KMS-11 (cell line): ENCODE measurements around the gene FAM163B.

Experiments
- H2AFZ ChIP-seq: fragments of 200-600 bp; sonication (generic); 2 replicates; pipeline ENCODE4 v1.6.1; 2016; ENCODE audit warnings: antibody characterized with exemption, mixed run types, low read depth
- H3K27ac ChIP-seq: fragments of 200-600 bp; sonication (generic); 2 replicates; pipeline ENCODE4 v1.6.1; 2016; ENCODE audit warnings: mild to moderate bottlenecking, mixed run types
- H3K27me3 ChIP-seq: fragments of 200-600 bp; sonication (generic); 2 replicates; pipeline ENCODE4 v1.6.1; 2017; ENCODE audit warnings: mild to moderate bottlenecking, low read depth, mixed run types, moderate library complexity; ENCODE audit not compliant: insufficient read depth
- H3K36me3 ChIP-seq: fragments of 200-600 bp; sonication (generic); 2 replicates; pipeline ENCODE4 v1.6.1; 2017; ENCODE audit warnings: mild to moderate bottlenecking, mixed run types; ENCODE audit not compliant: insufficient read depth
- H3K4me1 ChIP-seq: fragments of 200-600 bp; sonication (generic); 2 replicates; pipeline ENCODE4 v1.6.1; 2016; ENCODE audit warnings: mild to moderate bottlenecking, low read depth, mixed run types; ENCODE audit not compliant: poor library complexity, severe bottlenecking
- H3K4me2 ChIP-seq: fragments of 200-600 bp; sonication (generic); 2 replicates; pipeline ENCODE4 v1.7.0; 2016; ENCODE audit warnings: mild to moderate bottlenecking, mixed run types
- H3K4me3 ChIP-seq: fragments of 200-600 bp; sonication (generic); IDR thresholded peaks from 2 replicates; pipeline ENCODE4 v1.6.1; 2017; ENCODE audit warnings: low read depth, low read length, mixed read lengths; ENCODE audit not compliant: insufficient read depth
- H3K79me2 ChIP-seq: fragments of 200-600 bp; sonication (generic); 2 replicates; pipeline ENCODE4 v1.6.1; 2016; ENCODE audit warnings: low read depth, mixed run types; ENCODE audit not compliant: insufficient read depth
- H3K9ac ChIP-seq: fragments of 200-600 bp; sonication (generic); 2 replicates; pipeline ENCODE4 v1.6.1; 2016; ENCODE audit warnings: mild to moderate bottlenecking, mixed run types
- H4K20me1 ChIP-seq: fragments of 200-600 bp; sonication (generic); 2 replicates; pipeline ENCODE4 v1.6.1; 2016; ENCODE audit warnings: mild to moderate bottlenecking, mixed run types; ENCODE audit not compliant: insufficient read depth
- CTCF ChIP-seq: fragments of 200-600 bp; sonication (generic); conservative IDR thresholded peaks from 2 replicates; pipeline ENCODE4 v1.6.1; 2017; ENCODE audit warnings: low read depth, mild to moderate bottlenecking, antibody characterized with exemption, low read length, moderate library complexity, mixed read lengths

The FAM163B gene

GRCh38 chr9:133535306-133535877, 73.8 kb downstream of the FAM163B start:
- Histone ChIP-seq H3K79me2 (no peaks in the 10 kb centered on the region), H2AFZ (no peak overlapping the region), H3K9ac (no peak overlapping the region), H3K4me3 (no peak overlapping the region), H3K36me3 (no peaks in the 10 kb centered on the region), H3K27me3 (peaks cover 91% of the 10 kb centered on the region), H3K4me1 (no peaks in the 10 kb centered on the region), H3K4me2 (no peak overlapping the region), H3K27ac (no peak overlapping the region), H4K20me1 (no peaks in the 10 kb centered on the region)
- TF ChIP-seq CTCF: no peak

GRCh38 chr9:133534346-133535291, 74.6 kb downstream of the FAM163B start, which contains the start of gene ADAMTSL2:
ADAMTSL2 (plus strand) TSS chr9:133534704; CDS start chr9:133536713, 2,009 bp downstream.
- no peaks in the 10 kb centered on the region for H3K79me2 ChIP-seq
- no peaks in the 10 kb centered on the region for H3K36me3 ChIP-seq
- H3K9ac ChIP-seq: no peak within 1 kb of the TSS
- no peak within 1 kb of the TSS for H3K4me3 ChIP-seq
- H3K27me3 ChIP-seq: peaks cover 91% of the 10 kb centered on the region
- no peak within 1 kb of the TSS for H3K4me2 ChIP-seq
- no peak within 1 kb of the TSS for H3K27ac ChIP-seq
- H4K20me1 ChIP-seq: no peaks in the 10 kb centered on the region
- no peaks in the 10 kb centered on the region for H3K4me1 ChIP-seq
- TF ChIP-seq CTCF: no peak
- H2AFZ ChIP-seq: no peak within 1 kb of the TSS

GRCh38 chr9:133533857-133534256, 75.3 kb downstream of the FAM163B start:
- Histone ChIP-seq H3K9ac (no peak overlapping the region), H3K4me2 (no peak overlapping the region), H3K4me1 (no peaks in the 10 kb centered on the region), H3K27me3 (peaks cover 91% of the 10 kb centered on the region), H3K36me3 (no peaks in the 10 kb centered on the region), H3K79me2 (no peaks in the 10 kb centered on the region), H3K27ac (no peak overlapping the region), H2AFZ (no peak overlapping the region), H4K20me1 (no peaks in the 10 kb centered on the region), H3K4me3 (no peak overlapping the region)
- TF ChIP-seq CTCF: no peak

GRCh38 chr9:133532937-133533668, 76.1 kb downstream of the FAM163B start:
- peak; percentile 45; the same call in 1 of the 2 replicates for TF ChIP-seq CTCF
- Histone ChIP-seq H3K27me3 (peaks cover 92% of the 10 kb centered on the region), H3K79me2 (no peaks in the 10 kb centered on the region), H3K27ac (no peak overlapping the region), H3K36me3 (no peaks in the 10 kb centered on the region), H2AFZ (no peak overlapping the region), H3K4me1 (no peaks in the 10 kb centered on the region), H3K4me2 (no peak overlapping the region), H4K20me1 (no peaks in the 10 kb centered on the region), H3K4me3 (no peak overlapping the region), H3K9ac (no peak overlapping the region)
